GM19468 (cell line): ENCODE measurements around the gene GTF2H3.

Experiments used
- ATAC-seq: cut with Tn5 transposase; IDR thresholded peaks from one replicate; pipeline ENCODE4 v1.9.1; 2021; ENCODE audit warnings: mild to moderate bottlenecking, moderate library complexity, moderate number of reproducible peaks; ENCODE audit not compliant: unreplicated experiment; ENCODE audit errors: extremely low read depth

GTF2H3 gene

GRCh38 chr12:123696646-123697045 is 63.0 kb downstream of the GTF2H3 start:
- no peak for ATAC-seq

GRCh38 chr12:123705935-123706334 is 72.3 kb downstream of the GTF2H3 start:
- no peak for ATAC-seq

GRCh38 chr12:123707466-123707865 is 73.8 kb downstream of the GTF2H3 start:
- ATAC-seq, result no peak
